Stimulated activated CD4-positive, alpha-beta T cell treated with anti-CD3 and anti-CD28 coated beads, TNF-alpha, amount 100 ng/mL, for 4 hours (primary cell): ENCODE results near the gene TRAF3.
A peak's percentile ranks its signal among the peaks of the same experiment; 100 is the strongest.

ENCODE experiments used
- DNase-seq, 3 experiments: peaks; one replicate each; pipeline ENCODE4 v3.0.0-alpha.2; 2020; ENCODE audit warnings: low read depth in 3 of 3

Gene TRAF3

DNA sequence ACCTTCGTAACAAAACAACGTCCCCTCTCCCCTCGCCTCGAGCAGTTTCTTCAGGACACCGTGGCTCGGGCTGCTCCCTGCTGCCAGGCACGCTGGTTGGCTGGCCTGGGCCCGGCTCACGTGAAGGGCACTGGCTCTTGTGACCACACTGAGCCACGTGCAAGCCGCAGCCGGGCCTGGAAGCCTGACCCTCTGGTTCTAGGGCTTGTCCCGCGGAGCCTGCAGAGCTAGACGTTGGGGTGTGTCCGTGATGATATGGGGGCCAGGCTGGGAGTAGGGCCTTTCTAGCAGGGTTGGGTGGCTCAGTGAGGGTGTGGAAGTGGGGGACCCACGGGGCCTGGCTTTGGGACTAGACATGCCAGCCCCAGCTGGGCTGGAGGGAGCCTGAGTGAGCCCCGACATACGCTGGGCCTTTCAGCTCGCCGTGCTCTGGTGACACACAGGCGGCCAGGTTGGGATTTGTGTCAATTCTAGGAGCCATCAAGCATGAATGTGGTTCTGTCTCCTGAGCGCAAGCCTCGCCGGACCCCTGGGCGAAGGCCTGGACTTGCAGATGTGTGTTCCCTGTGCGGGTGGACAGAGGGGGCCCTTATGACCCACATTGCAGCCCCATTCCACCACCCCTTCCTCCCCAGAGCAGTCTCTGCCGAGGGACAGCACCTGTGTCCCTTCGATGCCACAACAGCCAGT is 131.7 kb downstream of the TRAF3 start:
- no peak for DNase-seq

DNA sequence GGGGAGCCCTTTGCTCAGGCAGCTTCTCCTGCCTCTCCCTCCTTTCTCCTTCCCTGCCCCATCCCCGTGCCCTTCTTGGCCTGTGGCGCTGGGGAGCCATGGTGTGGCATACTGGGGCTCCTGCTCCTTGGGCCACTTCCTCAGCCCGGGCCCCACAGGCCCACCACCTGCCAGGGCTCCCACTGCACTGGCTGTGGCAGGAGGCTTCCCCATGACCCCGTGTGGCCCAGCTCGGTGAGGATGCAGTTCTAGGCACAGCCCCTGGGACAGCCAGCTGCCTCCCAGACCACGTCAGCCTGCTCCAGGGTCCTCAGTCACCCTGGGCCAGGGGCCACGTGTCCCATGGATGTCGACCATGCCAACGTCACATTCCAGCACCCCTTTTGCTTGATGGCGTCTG is 132.2 kb downstream of the TRAF3 start:
- no peak for DNase-seq

DNA sequence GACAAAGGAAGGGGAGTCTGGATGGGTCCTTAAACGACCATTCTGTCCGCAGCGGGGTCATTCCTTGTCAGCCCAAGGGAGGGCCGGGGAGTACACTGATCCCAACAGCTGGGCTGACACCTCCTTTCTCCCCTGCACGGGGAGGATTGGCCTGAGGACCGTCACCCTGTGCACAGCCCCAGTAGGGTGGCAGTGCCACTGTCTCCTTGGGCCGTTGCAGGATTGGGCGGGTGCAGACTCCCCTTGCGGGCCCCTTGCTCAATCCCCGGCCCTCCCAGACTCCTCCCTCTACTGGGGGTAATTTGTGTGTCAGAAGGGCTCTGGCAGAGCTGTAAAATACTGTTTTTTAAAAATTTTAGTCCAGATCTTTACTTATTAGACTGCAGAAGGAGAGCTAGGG is 132.7 kb downstream of the TRAF3 start:
- no peak for DNase-seq

DNA sequence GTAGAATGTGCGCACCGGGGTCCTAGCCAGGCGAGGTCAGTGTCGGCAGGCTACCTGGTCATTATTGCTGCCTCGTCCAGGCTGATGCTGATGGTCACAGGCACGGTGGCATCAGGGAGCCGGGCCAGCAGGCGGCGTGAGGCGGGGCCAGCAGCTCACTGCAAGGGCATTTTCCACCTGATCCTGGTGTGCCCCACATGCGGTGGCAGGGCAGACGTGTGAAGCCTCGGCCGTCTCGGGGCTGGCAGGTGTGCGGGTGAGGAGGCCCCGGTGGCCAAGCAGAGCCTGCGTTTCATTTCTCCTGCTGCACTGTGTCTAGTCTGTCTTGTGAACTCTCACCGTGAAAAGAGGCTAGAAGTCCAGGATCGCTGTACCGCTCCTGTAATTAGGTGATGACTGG is 133.2 kb downstream of the TRAF3 start:
- no peak for DNase-seq

DNA sequence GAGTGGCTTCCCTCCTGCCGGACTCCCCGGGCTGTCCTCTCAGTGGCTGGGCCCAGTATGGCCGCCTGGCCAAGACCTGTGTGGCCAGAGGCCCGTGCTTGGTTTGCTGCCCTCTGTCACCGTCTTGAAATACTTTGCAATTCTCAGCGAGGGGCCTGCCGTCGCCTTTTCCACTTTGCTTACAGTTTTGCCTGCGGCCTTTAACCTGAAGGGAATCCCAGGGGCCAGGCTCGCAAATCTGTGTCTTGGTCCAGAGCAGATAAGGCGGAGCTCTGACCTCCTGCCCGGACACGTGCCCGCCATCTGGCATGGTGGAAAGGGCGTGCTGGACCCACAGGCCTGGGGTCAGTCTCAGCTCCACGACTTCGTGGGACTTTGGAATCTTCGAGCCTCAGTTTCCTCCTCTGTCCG is 134.3 kb downstream of the TRAF3 start:
- no peak for DNase-seq

DNA sequence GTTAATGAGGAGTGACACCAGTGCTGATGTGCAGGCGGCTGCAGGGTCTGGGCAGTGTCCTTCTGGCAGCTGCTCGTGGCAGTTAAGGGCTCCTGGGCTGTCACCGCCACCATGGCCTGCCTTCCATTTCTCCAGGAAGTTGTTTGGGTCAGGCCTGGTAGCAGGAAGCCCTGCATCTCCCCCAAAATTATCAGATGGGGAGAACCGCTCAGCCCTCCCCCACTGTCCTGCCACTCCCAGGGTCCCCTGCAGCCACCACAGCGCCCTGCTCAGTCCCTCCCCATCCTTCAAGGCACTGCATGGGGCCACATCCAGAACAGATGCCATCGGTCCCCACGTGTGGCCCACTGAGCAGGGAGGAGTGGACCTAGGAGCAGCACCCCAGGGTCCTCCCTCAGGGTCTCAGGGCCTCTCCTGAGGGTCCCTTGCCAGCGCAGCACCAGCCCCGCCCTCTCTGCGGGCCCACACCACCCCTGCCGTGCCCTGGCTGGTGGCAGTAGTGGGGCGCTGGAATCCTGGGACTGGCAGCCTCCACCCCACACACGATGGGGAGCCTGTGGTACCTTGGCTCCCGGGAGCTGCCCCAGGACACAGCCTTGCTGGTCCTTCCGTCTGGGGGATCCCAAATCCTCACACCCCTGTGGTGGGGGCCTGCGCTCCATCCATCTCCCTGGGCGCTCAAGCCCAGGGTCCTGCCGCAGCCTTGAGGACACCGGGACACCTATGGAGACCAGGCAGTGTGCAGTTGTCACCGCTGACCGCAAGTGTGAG is 134.9 kb downstream of the TRAF3 start:
- no peak for DNase-seq

DNA sequence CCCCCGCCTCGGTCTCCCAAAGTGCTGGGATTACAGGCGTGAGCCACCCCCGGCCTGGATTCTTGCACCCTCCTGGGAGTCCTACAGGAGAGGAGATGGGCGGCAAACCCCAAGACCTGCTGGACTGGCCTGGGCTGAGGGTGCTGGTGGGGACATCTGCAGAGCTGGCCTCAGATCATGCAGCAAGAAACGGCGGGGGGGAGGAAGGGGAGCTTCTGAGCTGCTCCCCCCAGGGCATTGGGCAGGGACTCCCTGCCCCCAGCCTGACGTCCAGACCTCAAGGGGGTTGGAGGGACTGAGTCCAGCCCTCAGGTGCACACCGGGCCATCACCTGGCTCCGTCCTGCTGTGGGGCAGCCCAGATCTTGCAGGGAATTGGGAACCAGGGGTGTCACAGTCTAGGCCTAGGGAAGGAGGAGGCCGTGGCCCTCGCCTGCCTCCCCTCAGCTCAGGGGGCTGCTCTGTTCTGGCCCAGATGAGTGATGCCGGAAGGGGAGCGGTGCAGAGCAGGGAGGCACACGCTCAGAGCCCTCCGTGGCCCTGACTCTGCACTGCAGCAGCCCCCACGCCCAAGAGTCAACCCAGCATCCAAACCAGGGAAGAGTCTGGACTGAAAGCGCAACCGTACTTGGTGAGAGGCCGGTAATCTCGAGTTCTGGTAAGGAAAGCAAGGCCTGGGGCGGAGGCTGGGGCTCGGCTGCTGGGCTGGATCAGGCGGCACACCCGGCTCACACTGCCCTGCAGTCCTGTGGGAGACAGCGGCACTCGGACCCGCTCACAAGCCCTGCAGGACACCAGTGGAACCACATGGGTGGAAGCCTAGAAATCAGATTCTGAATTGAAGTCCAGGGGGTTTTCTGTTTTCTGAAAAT is 136.3 kb downstream of the TRAF3 start:
- no peak for DNase-seq

DNA sequence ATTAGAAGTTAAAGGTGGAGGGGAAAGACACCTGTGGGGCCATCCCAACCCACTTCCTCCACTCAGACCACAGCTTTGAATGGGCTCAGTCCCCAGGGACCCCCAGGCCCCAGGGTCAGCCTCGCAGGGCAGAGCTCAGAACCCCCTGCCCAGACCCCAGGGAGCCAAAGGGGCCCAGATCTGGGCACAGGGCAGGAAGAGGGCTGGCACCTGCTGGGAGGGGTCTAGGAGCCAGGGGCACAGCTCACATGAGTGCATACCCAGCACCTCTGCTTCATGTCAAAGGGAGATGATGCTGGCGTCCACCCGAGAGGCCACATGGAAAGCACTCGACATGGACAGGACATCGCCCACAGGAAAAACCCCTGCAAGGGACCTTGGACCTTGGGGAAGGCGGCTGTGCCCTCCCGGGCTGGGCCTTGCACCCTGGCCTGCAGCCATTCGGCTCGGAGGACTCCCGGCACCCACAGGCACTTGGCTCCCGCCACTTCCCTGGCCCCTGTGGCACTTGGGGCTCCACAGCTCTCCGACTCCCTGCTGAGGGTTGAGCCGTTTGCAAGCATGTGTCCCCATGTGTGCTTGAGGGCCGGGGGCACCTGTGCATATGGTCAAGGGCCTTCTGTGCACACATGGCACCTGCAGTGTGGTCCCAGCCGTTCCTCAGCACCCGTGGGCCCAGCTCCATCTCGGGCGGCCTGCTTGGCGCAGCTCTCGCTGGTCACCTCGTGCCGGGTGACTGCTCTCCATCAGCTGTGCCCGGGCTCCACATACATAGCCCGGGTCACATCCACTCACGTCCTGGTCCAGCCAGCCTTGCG is 137.4 kb downstream of the TRAF3 start:
- DNase-seq = no peak

DNA sequence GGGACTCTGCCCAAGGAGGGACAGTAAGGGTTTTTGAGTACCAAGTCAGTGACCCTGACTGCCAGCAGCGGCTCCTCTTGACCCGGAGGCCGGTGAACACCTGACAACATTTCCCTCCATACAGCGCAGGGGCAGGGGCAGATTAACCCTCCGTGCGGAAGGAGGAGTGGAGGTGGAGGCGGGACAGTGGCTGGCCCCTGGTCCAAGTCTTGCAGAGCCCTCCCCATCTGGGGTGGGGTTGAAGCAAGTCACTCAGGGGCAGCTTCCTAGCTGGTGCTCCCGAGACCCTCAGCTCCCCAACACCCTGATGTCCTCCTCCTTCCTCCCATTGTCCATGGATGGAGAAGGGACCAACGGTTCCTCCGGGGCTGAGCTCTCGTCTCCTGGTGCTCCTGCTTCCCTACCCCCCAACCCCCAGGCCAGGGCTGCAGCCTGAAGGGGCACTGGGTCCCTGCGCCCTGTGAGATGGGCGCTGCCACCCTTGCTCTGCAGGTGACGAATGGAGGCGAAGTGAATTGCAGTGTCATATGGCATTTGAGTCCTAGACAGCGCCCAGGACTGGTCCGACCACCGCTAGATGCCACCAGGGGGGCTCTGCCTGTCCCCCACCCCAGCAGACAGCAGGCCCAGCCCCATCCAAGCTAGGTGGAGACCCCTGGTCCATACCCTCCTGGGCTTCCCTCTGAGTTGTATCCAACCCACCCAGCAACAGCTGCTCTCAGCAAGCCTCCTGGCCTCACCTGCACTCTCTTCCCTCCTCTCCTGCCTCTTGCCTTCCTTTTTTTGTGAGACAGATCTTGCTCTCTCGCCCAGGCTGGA is 138.3 kb downstream of the TRAF3 start:
- DNase-seq = no peak

DNA sequence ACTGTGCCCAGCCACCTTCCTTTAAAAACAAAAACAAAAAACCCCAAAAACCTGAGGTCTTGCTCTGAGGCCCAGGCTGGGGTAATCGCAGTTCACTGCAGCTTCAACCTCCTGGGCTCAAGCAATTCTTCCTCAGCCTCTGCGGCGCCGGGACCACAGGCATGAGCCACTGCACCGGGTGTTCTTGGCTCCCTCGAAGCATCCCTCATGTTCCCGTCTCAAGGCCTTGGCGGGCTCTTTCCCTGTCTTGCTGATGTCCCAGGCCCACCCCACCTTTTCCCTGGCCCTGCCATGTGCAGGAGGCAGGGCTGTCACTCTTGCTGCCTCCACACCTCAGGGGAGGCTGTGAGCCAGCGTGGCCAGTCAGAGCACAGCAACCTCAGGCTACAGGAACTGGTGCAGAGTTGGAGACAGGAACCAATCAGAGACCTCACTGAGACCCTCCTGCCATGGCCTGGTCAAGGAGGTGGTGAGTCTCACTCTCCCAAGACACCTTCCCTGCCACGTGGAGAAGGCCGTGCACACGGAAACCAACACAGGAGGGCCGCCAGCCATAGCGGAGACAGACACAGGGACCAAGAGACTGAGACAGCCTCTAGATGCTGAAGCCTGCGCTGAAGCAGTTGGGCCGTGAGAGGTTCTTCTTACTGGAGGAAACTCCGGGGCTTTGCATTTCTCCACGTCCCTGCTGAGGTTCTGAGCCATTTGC is 139.3 kb downstream of the TRAF3 start:
- DNase-seq = no peak

DNA sequence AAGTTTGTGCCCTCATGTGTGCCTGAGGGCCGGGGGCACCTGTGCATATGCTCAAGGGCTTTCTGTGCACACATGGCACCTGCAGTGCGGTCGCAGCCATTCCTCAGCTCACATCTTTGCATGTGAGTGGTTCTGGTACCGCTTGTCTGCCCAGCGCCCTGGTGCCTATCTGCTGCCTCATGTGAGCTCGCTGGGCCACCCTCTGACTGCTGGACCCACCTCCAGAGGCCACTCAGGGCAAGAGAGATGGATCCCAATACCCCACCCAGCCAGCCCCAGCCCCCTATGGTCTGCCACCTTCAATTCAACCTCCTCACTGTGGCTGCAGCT is 139.8 kb downstream of the TRAF3 start:
- DNase-seq = no peak

DNA sequence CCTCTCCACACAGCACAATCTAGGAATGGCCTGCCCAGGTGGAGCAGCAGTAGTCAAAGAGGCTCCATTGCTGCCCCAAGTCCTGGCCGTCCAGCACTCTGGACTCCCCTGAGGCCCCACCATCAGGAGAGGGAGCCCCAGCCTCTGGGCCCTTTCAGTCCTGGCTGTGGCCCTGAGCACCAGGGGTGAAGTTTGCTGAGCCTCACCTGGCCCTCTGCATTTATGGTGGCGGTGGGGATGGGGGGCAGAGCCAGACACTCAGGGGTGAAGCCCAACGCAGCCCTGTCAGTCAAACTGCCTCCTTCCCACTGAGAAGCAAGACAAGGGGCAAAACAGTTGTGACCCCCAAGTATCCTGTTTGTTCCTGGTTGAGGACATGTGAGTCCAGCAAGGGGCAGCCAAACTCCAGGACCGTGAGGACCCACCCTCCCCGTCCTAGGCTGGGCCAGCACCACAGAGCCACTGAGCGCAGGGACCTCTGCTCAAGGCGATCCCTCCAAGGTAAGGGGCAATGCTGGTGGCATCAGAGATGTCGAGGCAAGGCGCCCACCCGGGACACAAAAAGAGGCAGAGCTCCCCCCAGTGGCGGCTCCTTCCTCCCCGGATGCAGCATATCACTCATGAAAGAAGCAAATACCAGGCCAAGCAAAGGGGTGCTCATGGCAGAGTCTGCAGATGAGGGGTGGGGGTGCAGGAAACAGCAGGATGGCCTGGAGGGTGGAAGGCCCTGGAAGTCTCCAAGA is 140.4 kb downstream of the TRAF3 start:
- peak in 2 of 3 experiments; percentile 23 to 34 for DNase-seq

DNA sequence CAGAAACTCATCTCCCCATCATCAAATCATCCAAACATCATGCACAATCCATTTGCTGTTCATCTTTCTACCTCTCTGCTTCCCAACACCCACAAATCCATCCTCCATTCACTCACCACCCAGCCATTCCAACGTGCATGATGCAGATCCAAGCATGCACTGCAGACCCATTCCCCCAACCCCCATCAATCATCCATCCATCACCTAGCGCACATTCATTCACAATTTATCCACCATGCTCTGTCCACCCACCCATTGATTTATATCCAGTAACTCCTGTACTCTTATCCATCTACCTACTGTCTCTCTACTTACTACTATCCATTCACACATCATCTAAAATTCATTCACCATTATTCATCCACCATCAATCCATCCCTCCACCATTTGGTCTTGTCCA is 141.2 kb downstream of the TRAF3 start:
- no peak for DNase-seq

DNA sequence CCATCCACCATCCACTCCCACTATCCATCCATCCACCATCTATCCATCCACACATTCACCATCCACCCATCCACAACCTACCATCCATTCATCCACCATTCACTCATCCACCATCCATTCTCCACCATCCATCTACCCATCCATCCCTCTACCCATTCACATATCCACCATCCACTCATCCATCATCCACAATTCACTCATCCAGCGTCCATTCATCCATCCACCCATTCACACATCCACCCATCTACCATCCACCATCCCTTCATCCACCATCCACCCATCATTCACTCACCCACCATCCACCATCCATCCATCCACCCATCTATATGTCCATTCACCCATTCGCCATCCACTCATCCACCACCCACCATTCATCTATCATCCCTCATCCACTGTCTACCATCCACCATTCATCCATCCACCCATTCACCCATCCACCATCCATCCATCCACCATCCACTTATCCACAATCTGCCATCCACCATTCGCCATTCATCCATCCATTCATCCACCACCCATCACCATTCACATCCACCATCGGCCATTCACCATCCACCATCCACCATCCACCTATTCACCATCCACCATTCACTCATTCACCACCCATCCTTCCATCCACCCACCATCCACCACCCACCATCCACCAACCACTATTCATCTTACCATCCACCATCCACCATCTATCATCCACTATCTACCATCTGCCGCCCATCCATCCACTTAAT is 143.2 kb downstream of the TRAF3 start:
- no peak for DNase-seq

DNA sequence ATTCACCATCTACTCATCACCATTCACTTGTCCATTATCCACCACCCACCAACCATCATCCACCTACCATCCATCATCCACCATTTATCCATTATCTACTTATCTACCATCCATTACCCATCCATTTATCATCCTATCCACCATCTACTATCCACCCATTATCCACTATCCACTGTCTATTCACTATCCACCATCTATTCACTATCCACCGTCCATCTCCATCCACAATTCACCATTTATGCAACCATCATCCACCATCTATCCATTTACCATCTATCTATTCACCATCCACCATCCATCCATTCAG is 143.7 kb downstream of the TRAF3 start:
- no peak for DNase-seq

DNA sequence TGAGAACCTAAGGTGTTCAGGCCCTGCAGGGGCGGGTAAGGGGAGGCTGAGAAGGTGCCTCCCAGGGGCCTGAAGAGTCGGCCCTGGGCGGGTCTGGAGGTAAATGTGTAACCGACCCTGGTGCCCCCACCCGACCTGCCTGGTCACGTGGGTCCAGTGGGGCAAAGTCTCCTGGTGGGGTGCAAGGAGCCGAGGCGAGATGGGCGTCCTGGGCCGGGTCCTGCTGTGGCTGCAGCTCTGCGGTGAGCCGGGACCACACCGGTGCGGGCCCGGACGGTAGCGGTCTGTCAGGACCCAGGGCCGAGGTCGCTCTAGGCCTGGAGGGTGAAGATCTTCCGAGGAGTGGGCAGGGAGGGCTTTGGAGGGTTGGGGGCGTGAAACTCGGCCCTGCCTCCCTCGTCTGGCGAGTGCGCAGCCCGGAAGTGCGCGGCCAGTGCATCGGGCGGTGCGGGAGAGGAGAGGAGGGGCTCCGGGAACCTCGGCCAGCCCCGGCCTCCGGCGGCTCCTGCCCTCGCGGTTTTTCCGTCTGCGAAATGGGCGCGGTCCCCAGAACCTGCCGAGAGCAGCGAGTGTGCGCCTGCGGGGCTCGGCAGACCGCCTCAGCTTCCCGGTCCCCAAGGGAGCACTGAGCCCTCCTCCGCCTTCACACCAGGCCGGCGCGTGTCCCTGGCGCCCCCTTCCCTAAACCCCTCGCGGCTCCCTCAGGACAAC is 145.4 kb downstream of the TRAF3 start, which contains the start of gene AMN:
AMN (plus strand) TSS at position 174 of the 711 bp plus-strand sequence; CDS start at position 200, 26 bp downstream.
- DNase-seq = no peak

DNA sequence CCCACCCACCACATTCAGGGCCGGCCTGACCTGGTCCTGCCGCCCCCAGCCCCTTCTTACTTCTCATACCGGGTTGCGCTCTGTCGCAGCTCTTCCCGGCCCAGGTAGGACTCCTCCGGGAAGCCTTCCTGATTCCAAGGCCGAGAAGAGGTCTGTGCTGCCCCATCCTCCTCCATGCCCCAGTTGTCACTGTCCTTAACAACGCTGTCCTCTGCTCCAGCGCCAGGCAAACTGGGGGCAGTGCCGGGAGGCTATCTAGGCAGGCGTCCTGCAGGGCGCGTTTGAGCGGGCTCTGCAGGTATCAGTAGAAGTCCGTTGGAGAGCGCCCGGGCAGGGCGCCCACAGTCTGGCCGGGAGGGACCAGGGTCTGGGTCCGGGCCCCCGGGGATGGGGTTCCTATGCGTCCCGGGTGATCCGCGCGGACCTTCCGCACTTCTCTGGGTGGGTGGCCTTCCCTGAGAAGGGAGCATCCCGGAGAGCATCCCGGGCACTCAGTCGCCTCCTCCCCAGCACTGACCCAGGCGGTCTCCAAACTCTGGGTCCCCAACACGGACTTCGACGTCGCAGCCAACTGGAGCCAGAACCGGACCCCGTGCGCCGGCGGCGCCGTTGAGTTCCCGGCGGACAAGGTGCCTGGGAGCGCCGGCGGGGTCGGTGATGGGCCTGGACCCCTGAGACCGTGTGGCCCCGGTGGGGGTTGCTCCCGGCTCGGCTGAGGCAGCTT is 146.1 kb downstream of the TRAF3 start:
- no peak for DNase-seq
